IMR-90 (cell line): ENCODE measurements around the gene EMX1.

ENCODE experiments used
- BHLHE40 ChIP-seq: fragments of 150-350 bp; IDR thresholded peaks from 2 replicates; pipeline ENCODE4 v1.6.1; 2016; ENCODE audit warnings: mild to moderate bottlenecking, low read depth, low read length
- CEBPB ChIP-seq: IDR thresholded peaks from 2 replicates; pipeline ENCODE4 v1.6.1; 2012; ENCODE audit warnings: low read depth, low read length, improper control_type of control experiment
- CHD1 ChIP-seq: IDR thresholded peaks from 2 replicates; pipeline ENCODE4 v1.6.1; 2012; ENCODE audit warnings: low read depth, low read length, improper control_type of control experiment
- MAFK ChIP-seq: IDR thresholded peaks from 2 replicates; pipeline ENCODE4 v1.6.1; 2012; ENCODE audit warnings: low read depth, low read length, improper control_type of control experiment
- POLR2A ChIP-seq: IDR thresholded peaks from 2 replicates; pipeline ENCODE4 v1.6.1; 2012; ENCODE audit warnings: mild to moderate bottlenecking, low read depth, low read length
- RAD21 ChIP-seq: IDR thresholded peaks from 2 replicates; pipeline ENCODE4 v1.6.1; 2012; ENCODE audit warnings: low read length, improper control_type of control experiment
- RFX5 ChIP-seq: IDR thresholded peaks from 2 replicates; pipeline ENCODE4 v1.8.0; 2012; ENCODE audit warnings: low read depth, mild to moderate bottlenecking, low read length, moderate library complexity
- SMC3 ChIP-seq: fragments of 150-350 bp; IDR thresholded peaks from 2 replicates; pipeline ENCODE4 v1.6.1; 2016; ENCODE audit warnings: low read depth, mild to moderate bottlenecking, antibody characterized with exemption, low read length, moderate library complexity
- TF ChIP-seq, protein P1 (sequence below): conservative IDR thresholded peaks from 2 replicates; pipeline ENCODE4 v1.5.1; 2012; ENCODE audit warnings: mild to moderate bottlenecking, low read depth, low read length, improper control_type of control experiment
- TF ChIP-seq, protein P2 (sequence below): fragments of 150-350 bp; IDR thresholded peaks from 2 replicates; pipeline ENCODE4 v1.6.1; 2017; ENCODE audit warnings: mild to moderate bottlenecking, antibody characterized with exemption, low read length, low read depth

DNA sequence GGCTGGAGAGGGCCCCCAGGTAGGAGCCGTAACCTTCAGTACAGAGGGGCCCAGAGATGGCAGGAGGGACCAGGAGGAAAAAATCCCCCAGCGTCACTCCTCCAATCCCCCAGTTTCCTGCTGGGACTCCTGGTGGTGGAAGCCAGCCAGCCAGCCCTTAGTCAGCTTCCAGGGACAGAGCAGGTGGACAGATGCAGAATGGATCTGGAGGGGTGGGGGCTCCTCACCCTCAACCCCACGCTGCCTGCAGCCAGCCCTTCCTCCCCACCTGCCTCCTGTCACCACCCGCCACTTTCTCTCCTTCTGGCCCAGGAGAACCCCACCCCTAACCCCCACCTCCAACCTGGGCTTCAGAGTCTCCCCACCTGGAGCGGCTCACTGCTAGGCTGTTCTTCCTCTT lies 21.1 kb downstream of the EMX1 start:
- TF ChIP-seq, protein P1, sequence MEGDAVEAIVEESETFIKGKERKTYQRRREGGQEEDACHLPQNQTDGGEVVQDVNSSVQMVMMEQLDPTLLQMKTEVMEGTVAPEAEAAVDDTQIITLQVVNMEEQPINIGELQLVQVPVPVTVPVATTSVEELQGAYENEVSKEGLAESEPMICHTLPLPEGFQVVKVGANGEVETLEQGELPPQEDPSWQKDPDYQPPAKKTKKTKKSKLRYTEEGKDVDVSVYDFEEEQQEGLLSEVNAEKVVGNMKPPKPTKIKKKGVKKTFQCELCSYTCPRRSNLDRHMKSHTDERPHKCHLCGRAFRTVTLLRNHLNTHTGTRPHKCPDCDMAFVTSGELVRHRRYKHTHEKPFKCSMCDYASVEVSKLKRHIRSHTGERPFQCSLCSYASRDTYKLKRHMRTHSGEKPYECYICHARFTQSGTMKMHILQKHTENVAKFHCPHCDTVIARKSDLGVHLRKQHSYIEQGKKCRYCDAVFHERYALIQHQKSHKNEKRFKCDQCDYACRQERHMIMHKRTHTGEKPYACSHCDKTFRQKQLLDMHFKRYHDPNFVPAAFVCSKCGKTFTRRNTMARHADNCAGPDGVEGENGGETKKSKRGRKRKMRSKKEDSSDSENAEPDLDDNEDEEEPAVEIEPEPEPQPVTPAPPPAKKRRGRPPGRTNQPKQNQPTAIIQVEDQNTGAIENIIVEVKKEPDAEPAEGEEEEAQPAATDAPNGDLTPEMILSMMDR = no peak
- TF ChIP-seq RFX5 = no peak
- no peak for TF ChIP-seq MAFK
- TF ChIP-seq, protein P2, sequence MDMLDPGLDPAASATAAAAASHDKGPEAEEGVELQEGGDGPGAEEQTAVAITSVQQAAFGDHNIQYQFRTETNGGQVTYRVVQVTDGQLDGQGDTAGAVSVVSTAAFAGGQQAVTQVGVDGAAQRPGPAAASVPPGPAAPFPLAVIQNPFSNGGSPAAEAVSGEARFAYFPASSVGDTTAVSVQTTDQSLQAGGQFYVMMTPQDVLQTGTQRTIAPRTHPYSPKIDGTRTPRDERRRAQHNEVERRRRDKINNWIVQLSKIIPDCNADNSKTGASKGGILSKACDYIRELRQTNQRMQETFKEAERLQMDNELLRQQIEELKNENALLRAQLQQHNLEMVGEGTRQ = no peak
- TF ChIP-seq POLR2A = no peak
- no peak for TF ChIP-seq RAD21
- no peak for TF ChIP-seq CHD1
- TF ChIP-seq CEBPB = no peak
- TF ChIP-seq BHLHE40 = no peak
- TF ChIP-seq SMC3 = no peak
